Spleen (tissue), 11 donors: ENCODE measurements around the gene CHCHD1. TPM values are rescaled to one million over a fixed set of nuclear protein-coding genes. Genes with fewer than 3 reads are reported as not detected.
A peak's percentile ranks its signal among the peaks of the same experiment; 100 is the strongest.

Experiments used
- DNase-seq: peaks from one replicate; pipeline ENCODE4 v3.0.0-alpha.2; 2020
- H3K27ac ChIP-seq, 8 donors: fragments of 200-600 bp; sonication (generic) in 7 of 8; 1 replicate in 4 of 8; 2 replicates in 4 of 8; pipeline versions ENCODE4 v1.5.0 to v1.8.0; 2016 to 2021; ENCODE audit warnings: inconsistent platforms in 4 of 8, mild to moderate bottlenecking in 4 of 8, moderate library complexity in 1 of 8
- H3K27me3 ChIP-seq, 7 donors: fragments of 200-600 bp; sonication (generic) in 6 of 7; replicated peaks in 1 of 7; 1 replicate in 4 of 7; 2 replicates in 3 of 7; pipeline versions ENCODE4 v1.5.0 to v1.8.0; 2016 to 2021; ENCODE audit warnings: inconsistent platforms in 3 of 7, mild to moderate bottlenecking in 1 of 7
- H3K36me3 ChIP-seq, 6 donors: fragments of 200-600 bp; sonication (generic) in 5 of 6; 1 replicate in 4 of 6; 2 replicates in 2 of 6; pipeline versions ENCODE4 v1.5.0 to v1.8.0; 2016 to 2021; ENCODE audit warnings: inconsistent platforms in 2 of 6
- H3K4me1 ChIP-seq, 6 donors: fragments of 200-600 bp; sonication (generic) in 5 of 6; 1 replicate in 3 of 6; 2 replicates in 3 of 6; pipeline versions ENCODE4 v1.5.0 to v1.8.0; 2016 to 2021; ENCODE audit warnings: inconsistent platforms in 3 of 6
- H3K4me3 ChIP-seq, 8 donors: fragments of 200-600 bp; sonication (generic) in 7 of 8; 1 replicate in 4 of 8; 2 replicates in 4 of 8; pipeline versions ENCODE4 v1.5.0 to v1.8.0; 2016 to 2021; ENCODE audit warnings: inconsistent platforms in 4 of 8, mild to moderate bottlenecking in 4 of 8, moderate library complexity in 2 of 8
- H3K9me3 ChIP-seq, 8 donors: fragments of 200-600 bp; sonication (generic) in 7 of 8; 1 replicate in 4 of 8; 2 replicates in 4 of 8; pipeline versions ENCODE4 v1.5.0 to v1.8.0; 2016 to 2021; ENCODE audit warnings: inconsistent platforms in 4 of 8
- POLR2A ChIP-seq, 3 donors: fragments of 450-650 bp; IDR thresholded peaks; one replicate each; pipeline ENCODE4 v1.5.1; 2017; ENCODE audit warnings: antibody characterized with exemption in 3 of 3, mild to moderate bottlenecking in 1 of 3
- POLR2AphosphoS5 ChIP-seq, 3 donors: sonication (generic); formaldehyde crosslinking; IDR thresholded peaks; one replicate each; pipeline ENCODE4 v1.5.1; 2017; ENCODE audit warnings: antibody characterized with exemption in 3 of 3
- WGBS, 5 donors: extraction: QIAGEN DNeasy Blood & Tissue Kit in 3 of 5; methylation state at CpG; one replicate each; pipeline versions ENCODE4 v1.1.5 to v1.1.7; 2013 to 2018; 5-methylcytosine and 5-hydroxymethylcytosine counted together
- intact Hi-C: fragments of 100-400 bp; cut with DNase I; formaldehyde crosslinking; loops from one replicate; pipeline ENCODE4 v1.15.0; 2023; ENCODE audit warnings: low total_unique reads
- polyA plus RNA-seq, 3 donors: library from polyadenylated mRNA; stranded (reverse); fragments of 200-250 nt; gene quantifications; one replicate each; pipeline ENCODE4 v1.2.1, GENCODE V29; 2013
- total RNA-seq, 7 donors: library from RNA; depleted of rRNA in 3 of 7; stranded (reverse); fragments of >200 nt in 3 of 7; fragmentation: NEBNext Ultra II Directional in 4 of 7; extraction: Animal tissue kit (Norgen Biotek cat#: 25700) in 4 of 7; gene quantifications; one replicate each; pipeline versions ENCODE4 v1.1.0 to v1.2.1, GENCODE V29; 2016 to 2021
- TF ChIP-seq, protein P1 (sequence below), 11 experiments: fragments of 200-600 bp in 7 of 11; fragments of 450-650 bp in 4 of 11; sonication (generic) in 4 of 11; IDR thresholded peaks in 8 of 11; conservative IDR thresholded peaks in 3 of 11; 1 replicate in 7 of 11; 2 replicates in 4 of 11; pipeline versions ENCODE4 v1.4.0 to v1.8.0; 2016 to 2021; ENCODE audit warnings: antibody characterized with exemption in 11 of 11, inconsistent platforms in 4 of 11, mild to moderate bottlenecking in 1 of 11
- donor health status: healthy with polysubstance abuse.
- donor health status: DM: no; HTN: no; CAD: no; lungs with moderate emphysema.
- donor health status: DM: no; HTN: no; CAD: no.
- donor health status: Bipolar disorder and iron deficiency.
- donor health status: healthy.
- donor health status: DM: no; HTN: no; CAD: no.
- donor health status: DM: yes; HTN: yes; CAD: no.

Gene CHCHD1
- total and polyA plus RNA-seq, 10 donors, result 14.6 to 75.9 (median 26.4) TPM

DNA sequence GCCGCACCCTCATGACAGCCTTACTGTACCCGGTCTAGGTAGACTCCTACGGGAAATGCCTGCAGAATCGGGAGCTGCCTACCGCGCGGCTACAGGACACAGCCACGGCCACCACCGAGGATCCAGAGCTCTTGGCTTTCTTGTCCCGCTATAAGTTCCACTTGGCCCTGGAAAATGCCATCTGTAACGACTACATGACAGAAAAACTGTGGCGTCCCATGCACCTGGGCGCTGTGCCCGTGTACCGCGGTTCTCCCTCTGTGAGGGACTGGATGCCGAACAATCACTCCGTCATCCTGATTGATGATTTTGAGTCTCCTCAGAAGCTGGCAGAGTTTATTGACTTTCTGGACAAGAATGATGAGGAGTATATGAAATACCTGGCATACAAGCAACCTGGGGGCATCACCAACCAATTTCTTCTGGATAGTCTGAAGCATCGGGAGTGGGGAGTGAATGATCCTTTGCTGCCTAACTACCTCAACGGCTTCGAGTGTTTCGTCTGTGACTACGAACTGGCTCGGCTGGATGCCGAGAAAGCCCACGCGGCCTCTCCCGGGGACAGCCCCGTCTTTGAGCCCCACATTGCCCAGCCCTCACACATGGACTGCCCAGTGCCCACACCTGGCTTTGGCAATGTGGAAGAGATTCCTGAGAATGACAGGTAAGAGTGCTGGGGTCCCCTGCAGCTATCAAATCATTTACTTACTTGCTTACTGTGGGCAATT, 8.5 kb upstream of the CHCHD1 start:
- Histone ChIP-seq H3K36me3 (peaks cover 0 to 77% (median 52%) of the 10 kb centered on the region in 6 donors), H3K27ac (peak overlapping the region; percentile 96 to 100 (median 98)), H3K27me3 (no peaks in the 10 kb centered on the region), H3K4me3 (peak overlapping the region; percentile 73 to 93 (median 86)), H3K4me1 (peaks cover 37 to 89% (median 61%) of the 10 kb centered on the region in 6 donors), H3K9me3 (no peaks in the 10 kb centered on the region)
- intact Hi-C loops, result no loop called here
- 1 to 10% (median 8%) methylated on average over 18 to 29 of the region's 29 CpGs for WGBS, 5 donors
- TF ChIP-seq, protein P1, sequence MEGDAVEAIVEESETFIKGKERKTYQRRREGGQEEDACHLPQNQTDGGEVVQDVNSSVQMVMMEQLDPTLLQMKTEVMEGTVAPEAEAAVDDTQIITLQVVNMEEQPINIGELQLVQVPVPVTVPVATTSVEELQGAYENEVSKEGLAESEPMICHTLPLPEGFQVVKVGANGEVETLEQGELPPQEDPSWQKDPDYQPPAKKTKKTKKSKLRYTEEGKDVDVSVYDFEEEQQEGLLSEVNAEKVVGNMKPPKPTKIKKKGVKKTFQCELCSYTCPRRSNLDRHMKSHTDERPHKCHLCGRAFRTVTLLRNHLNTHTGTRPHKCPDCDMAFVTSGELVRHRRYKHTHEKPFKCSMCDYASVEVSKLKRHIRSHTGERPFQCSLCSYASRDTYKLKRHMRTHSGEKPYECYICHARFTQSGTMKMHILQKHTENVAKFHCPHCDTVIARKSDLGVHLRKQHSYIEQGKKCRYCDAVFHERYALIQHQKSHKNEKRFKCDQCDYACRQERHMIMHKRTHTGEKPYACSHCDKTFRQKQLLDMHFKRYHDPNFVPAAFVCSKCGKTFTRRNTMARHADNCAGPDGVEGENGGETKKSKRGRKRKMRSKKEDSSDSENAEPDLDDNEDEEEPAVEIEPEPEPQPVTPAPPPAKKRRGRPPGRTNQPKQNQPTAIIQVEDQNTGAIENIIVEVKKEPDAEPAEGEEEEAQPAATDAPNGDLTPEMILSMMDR (IDR thresholded peaks at IDR 0.05 in 8 of 11, conservative IDR thresholded peaks at IDR 0.05 in 3 of 11), result no peak
- TF ChIP-seq POLR2AphosphoS5 (IDR thresholded peaks at IDR 0.05), result no peak
- TF ChIP-seq POLR2A (IDR thresholded peaks at IDR 0.05), result no peak
- no peak for DNase-seq

DNA sequence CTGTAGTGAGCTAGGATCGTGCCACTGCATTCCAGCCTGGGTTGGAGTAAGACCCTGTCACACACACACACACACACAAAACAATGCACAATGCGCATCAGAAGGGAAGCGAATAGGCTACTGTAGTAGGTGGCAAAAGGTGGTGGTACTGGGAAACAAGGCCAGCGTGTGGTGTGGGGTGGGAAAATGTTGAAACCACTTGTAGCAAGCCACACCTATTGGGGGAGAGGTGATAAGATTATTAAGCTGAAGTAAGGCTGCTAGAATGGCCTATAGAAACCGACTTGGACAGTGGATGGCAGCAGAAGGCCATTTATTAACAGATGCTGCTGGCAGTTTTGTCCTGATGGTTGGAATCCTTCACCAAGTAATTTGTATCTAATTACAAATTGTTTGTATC, 7.2 kb upstream of the CHCHD1 start:
- no peak for TF ChIP-seq POLR2A (IDR thresholded peaks at IDR 0.05)
- TF ChIP-seq, protein P1 (IDR thresholded peaks at IDR 0.05 in 8 of 11, conservative IDR thresholded peaks at IDR 0.05 in 3 of 11), result peak in 1 of 11 experiments; percentile 13
- TF ChIP-seq POLR2AphosphoS5 (IDR thresholded peaks at IDR 0.05), result peak in 1 of 3 donors; percentile 37
- WGBS, 5 donors, result 27 to 42% (median 38%) methylated on average over 5 of the region's 5 CpGs
- no peaks in the 10 kb centered on the region for H3K9me3 ChIP-seq
- DNase-seq, result no peak
- peak overlapping the region; percentile 73 to 93 (median 86) for H3K4me3 ChIP-seq
- peaks cover 37 to 87% (median 54%) of the 10 kb centered on the region in 6 donors for H3K4me1 ChIP-seq
- peaks cover 0 to 77% (median 50%) of the 10 kb centered on the region in 6 donors for H3K36me3 ChIP-seq
- H3K27me3 ChIP-seq, result no peaks in the 10 kb centered on the region
- intact Hi-C loops, result no loop called here
- H3K27ac ChIP-seq, result peak overlapping the region in 4 of 8 donors; percentile 97 to 99 (median 98)

DNA sequence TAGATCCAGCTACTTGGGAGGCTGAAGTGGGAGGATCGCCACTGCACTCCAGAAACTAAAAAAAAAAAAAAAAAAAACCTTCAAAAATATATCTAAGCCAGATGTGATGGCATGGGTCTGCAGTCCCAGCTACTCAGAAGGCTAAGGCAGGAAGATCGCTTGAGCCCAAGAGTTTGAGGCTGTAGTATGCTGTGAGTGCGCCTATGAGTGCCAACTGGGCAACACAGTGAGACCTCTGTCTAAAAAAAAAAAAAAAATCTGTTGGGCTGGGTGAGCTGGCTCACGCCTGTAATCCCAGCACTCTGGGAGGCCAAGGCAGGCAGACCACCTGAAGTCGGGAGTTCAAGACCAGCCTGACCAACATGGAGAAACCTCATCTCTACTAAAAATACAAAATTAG, 2.8 kb upstream of the CHCHD1 start:
- H3K4me3 ChIP-seq, result no peak overlapping the region
- TF ChIP-seq, protein P1 (IDR thresholded peaks at IDR 0.05 in 8 of 11, conservative IDR thresholded peaks at IDR 0.05 in 3 of 11), result no peak
- TF ChIP-seq POLR2AphosphoS5 (IDR thresholded peaks at IDR 0.05), result no peak
- peaks cover 0 to 72% (median 38%) of the 10 kb centered on the region in 6 donors for H3K36me3 ChIP-seq
- no peaks in the 10 kb centered on the region for H3K9me3 ChIP-seq
- no peaks in the 10 kb centered on the region for H3K27me3 ChIP-seq
- 88 to 98% (median 94%) methylated on average over 5 of the region's 5 CpGs for WGBS, 5 donors
- H3K4me1 ChIP-seq, result peaks cover 47 to 94% (median 69%) of the 10 kb centered on the region in 6 donors
- no peak for DNase-seq
- H3K27ac ChIP-seq, result no peak overlapping the region
- intact Hi-C loops, result no loop called here

DNA sequence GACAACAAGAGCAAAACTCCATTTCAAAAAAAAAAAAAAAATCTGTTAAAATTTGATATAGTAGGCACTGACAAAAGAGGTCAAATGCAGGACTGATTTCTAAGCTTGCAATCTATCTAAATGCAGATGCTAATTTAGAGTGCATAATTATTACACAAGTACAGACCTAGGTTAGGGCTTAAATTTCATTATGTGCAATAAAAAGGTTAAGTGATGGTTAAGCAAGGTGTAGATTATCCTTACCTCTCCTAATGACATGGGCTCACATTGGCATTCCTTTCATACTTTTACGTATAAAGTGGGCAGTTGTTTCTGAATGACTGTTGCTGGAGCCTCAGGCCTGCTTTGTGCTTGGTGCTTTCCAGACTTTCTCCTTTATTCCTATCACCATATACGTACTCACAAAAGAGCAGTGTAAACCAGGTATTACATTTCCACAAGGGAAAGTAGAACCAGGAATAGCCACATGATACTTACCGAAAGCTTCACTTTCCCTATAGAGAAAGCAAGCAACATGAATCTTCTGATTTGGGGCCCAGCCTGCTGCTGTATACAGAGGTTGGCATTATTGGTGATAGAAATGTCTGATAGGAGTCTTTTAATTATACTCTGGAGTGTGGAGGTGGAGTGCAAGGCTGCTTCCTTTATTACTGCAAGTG, 2.2 kb upstream of the CHCHD1 start:
- no peak overlapping the region for H3K27ac ChIP-seq
- no peaks in the 10 kb centered on the region for H3K9me3 ChIP-seq
- peaks cover 0 to 66% (median 35%) of the 10 kb centered on the region in 6 donors for H3K36me3 ChIP-seq
- intact Hi-C loops, result no loop called here
- no peaks in the 10 kb centered on the region for H3K27me3 ChIP-seq
- DNase-seq, result no peak
- peaks cover 42 to 94% (median 69%) of the 10 kb centered on the region in 6 donors for H3K4me1 ChIP-seq
- H3K4me3 ChIP-seq, result no peak overlapping the region
- WGBS, 5 donors, result 67 to 84% (median 84%) methylated on average over 3 of the region's 3 CpGs
- TF ChIP-seq POLR2A (IDR thresholded peaks at IDR 0.05), result no peak
- TF ChIP-seq, protein P1 (IDR thresholded peaks at IDR 0.05 in 8 of 11, conservative IDR thresholded peaks at IDR 0.05 in 3 of 11), result no peak
- no peak for TF ChIP-seq POLR2AphosphoS5 (IDR thresholded peaks at IDR 0.05)
